ENCODE results near the gene FAM3B.

FAM3B gene

GRCh38 chr21:41369105-41369919 is 52.7 kb downstream of the FAM3B start:
- no peak for DNase-seq (ENCODE audit: low spot score)

- DNase-seq (ENCODE audit: low spot score), result no peak
Observed at GRCh38 chr21:41369920-41370839, 53.6 kb downstream of the FAM3B start.

- DNase-seq (ENCODE audit: low spot score), result no peak
Observed at GRCh38 chr21:41370840-41371684, 54.5 kb downstream of the FAM3B start.

GRCh38 chr21:41371685-41372030 is 55.1 kb downstream of the FAM3B start:
- DNase-seq (ENCODE audit: low spot score), result no peak

GRCh38 chr21:41373253-41373652 is 56.7 kb downstream of the FAM3B start:
- DNase-seq (ENCODE audit: low spot score), result no peak

- DNase-seq (ENCODE audit: low spot score), result no peak
Observed at GRCh38 chr21:41373763-41374162, 57.2 kb downstream of the FAM3B start.

GRCh38 chr21:41374177-41374712 is 57.6 kb downstream of the FAM3B start:
- DNase-seq (ENCODE audit: low spot score), result no peak

- DNase-seq (ENCODE audit: low spot score), result no peak
Observed at GRCh38 chr21:41374867-41375533, 58.4 kb downstream of the FAM3B start.

GRCh38 chr21:41375875-41376274 is 59.3 kb downstream of the FAM3B start:
- no peak for DNase-seq (ENCODE audit: low spot score)

GRCh38 chr21:41377715-41378114 is 61.1 kb downstream of the FAM3B start:
- no peak for DNase-seq (ENCODE audit: low spot score)

GRCh38 chr21:41378849-41379248 is 62.2 kb downstream of the FAM3B start:
- no peak for DNase-seq (ENCODE audit: low spot score)

GRCh38 chr21:41379901-41380300 is 63.3 kb downstream of the FAM3B start:
- DNase-seq (ENCODE audit: low spot score), result no peak

- no peak for DNase-seq (ENCODE audit: low spot score)
Observed at GRCh38 chr21:41381731-41382130, 65.1 kb downstream of the FAM3B start.

GRCh38 chr21:41387042-41387819 is 70.6 kb downstream of the FAM3B start:
- DNase-seq (ENCODE audit: low spot score), result no peak

- no peak for DNase-seq (ENCODE audit: low spot score)
Observed at GRCh38 chr21:41387824-41388223, 71.2 kb downstream of the FAM3B start.

GRCh38 chr21:41388259-41388658 is 71.7 kb downstream of the FAM3B start:
- no peak for DNase-seq (ENCODE audit: low spot score)

- DNase-seq (ENCODE audit: low spot score), result no peak
Observed at GRCh38 chr21:41390043-41390639, 73.5 kb downstream of the FAM3B start.

GRCh38 chr21:41393876-41394465 is 77.4 kb downstream of the FAM3B start:
- no peak for DNase-seq (ENCODE audit: low spot score)

GRCh38 chr21:41396558-41397075 is 80.0 kb downstream of the FAM3B start:
- peak; percentile 35 for DNase-seq (ENCODE audit: low spot score)
